SK-N-SH (cell line): ENCODE data around the gene ZNF592. TPM values are rescaled to one million over a fixed set of nuclear protein-coding genes. Genes with fewer than 3 reads are reported as not detected.
A peak's percentile ranks its signal among the peaks of the same experiment; 100 is the strongest.

Source experiments
- CTCF ChIA-PET: fragments of 300-600, 350-600 bp; formaldehyde crosslinking; extraction: SDS; loops from one replicate; lab custom pipeline; 2021; lab: Yijun Ruan, JAX
- POLR2A ChIA-PET: fragments of 350-600 bp; sonication (Branson Sonifier 250); formaldehyde crosslinking; extraction: SDS; loops from one replicate; lab custom pipeline; 2020; ENCODE audit warnings: antibody characterized with exemption, inconsistent platforms; lab: Yijun Ruan, JAX
- DNase-seq: peaks from one replicate; pipeline ENCODE4 v3.0.0; 2012
- H2AFZ ChIP-seq: fragments of 200-600 bp; sonication (generic); 2 replicates; pipeline ENCODE4 v1.8.1; 2016; ENCODE audit warnings: antibody characterized with exemption, mild to moderate bottlenecking, low read depth
- H3F3A ChIP-seq: fragments of 200-600 bp; sonication (generic); replicated peaks from 2 replicates; pipeline ENCODE3; 2016; ENCODE audit warnings: antibody characterized with exemption, mild to moderate bottlenecking; ENCODE audit not compliant: insufficient read depth
- H3K27ac ChIP-seq, 2 experiments: fragments of 200-500 bp in 1 of 2; fragments of 200-600 bp in 1 of 2; sonication (Bioruptor generic) in 1 of 2; sonication (generic), shearing (Covaris generic) in 1 of 2; 2 replicates each; pipeline versions ENCODE4 v1.5.1 to v1.6.1; 2014 to 2016; ENCODE audit warnings: low read depth in 2 of 2, inconsistent platforms in 1 of 2, low read length in 1 of 2, mild to moderate bottlenecking in 1 of 2, mixed read lengths in 1 of 2
- H3K27me3 ChIP-seq: fragments of 200-600 bp; sonication (generic), shearing (Covaris generic); 2 replicates; pipeline ENCODE4 v1.6.1; 2016; ENCODE audit warnings: mixed run types; ENCODE audit not compliant: insufficient read depth
- H3K36me3 ChIP-seq, 2 experiments: fragments of 200-500 bp in 1 of 2; fragments of 200-600 bp in 1 of 2; sonication (Bioruptor generic) in 1 of 2; sonication (generic) in 1 of 2; replicated peaks in 1 of 2; 2 replicates each; pipeline versions ENCODE3 to v1.5.1; 2014 to 2016; ENCODE audit warnings: low read length in 1 of 2, mild to moderate bottlenecking in 1 of 2; ENCODE audit not compliant: insufficient read depth in 2 of 2, control insufficient read depth in 1 of 2
- H3K4me1 ChIP-seq, 2 experiments: fragments of 200-500 bp in 1 of 2; fragments of 200-600 bp in 1 of 2; sonication (Bioruptor generic) in 1 of 2; sonication (generic), shearing (Covaris generic) in 1 of 2; 2 replicates each; pipeline versions ENCODE4 v1.5.1 to v1.6.1; 2014 to 2016; ENCODE audit warnings: low read depth in 1 of 2, low read length in 1 of 2, mixed run types in 1 of 2; ENCODE audit not compliant: insufficient read depth in 2 of 2, control insufficient read depth in 1 of 2
- H3K4me2 ChIP-seq: fragments of 200-600 bp; sonication (generic), shearing (Covaris generic); 2 replicates; pipeline ENCODE4 v1.6.1; 2017; ENCODE audit warnings: mixed run types
- H3K4me3 ChIP-seq, 2 experiments: fragments of 200-500 bp in 1 of 2; fragments of 200-600 bp in 1 of 2; sonication (Bioruptor generic) in 1 of 2; sonication (generic), shearing (Covaris generic) in 1 of 2; 2 replicates each; pipeline versions ENCODE4 v1.5.1 to v1.8.1; 2014 to 2016; ENCODE audit warnings: low read depth in 2 of 2, inconsistent platforms in 1 of 2, low read length in 1 of 2, mild to moderate bottlenecking in 1 of 2, mixed read lengths in 1 of 2, moderate library complexity in 1 of 2
- H3K79me2 ChIP-seq: fragments of 200-600 bp; sonication (generic); 2 replicates; pipeline ENCODE4 v1.8.1; 2017; ENCODE audit warnings: mild to moderate bottlenecking; ENCODE audit not compliant: insufficient read depth
- H3K9ac ChIP-seq: fragments of 200-600 bp; sonication (generic); 2 replicates; pipeline ENCODE4 v1.6.1; 2017; ENCODE audit warnings: mixed run types
- H3K9me2 ChIP-seq: fragments of 200-600 bp; sonication (generic); 2 replicates; pipeline ENCODE4 v1.6.1; 2017; ENCODE audit warnings: mixed run types
- H3K9me3 ChIP-seq: fragments of 200-600 bp; sonication (generic); 2 replicates; pipeline ENCODE4 v1.6.1; 2017; ENCODE audit warnings: mixed run types, mild to moderate bottlenecking, moderate library complexity
- H4K20me1 ChIP-seq: fragments of 200-600 bp; sonication (generic); 2 replicates; pipeline ENCODE4 v1.6.1; 2017; ENCODE audit warnings: mild to moderate bottlenecking, mixed run types; ENCODE audit not compliant: insufficient read depth
- CHD2 ChIP-seq: fragments of 150-350 bp; IDR thresholded peaks from 2 replicates; pipeline ENCODE4 v1.6.1; 2018; ENCODE audit warnings: low read length; ENCODE audit not compliant: partially characterized antibody
- ELF1 ChIP-seq: IDR thresholded peaks from 2 replicates; pipeline ENCODE4 v1.4.0; 2012
- EZH2phosphoT487 ChIP-seq: fragments of 200-600 bp; sonication (generic); IDR thresholded peaks from 2 replicates; pipeline ENCODE4 v1.6.1; 2017; ENCODE audit warnings: low read depth, mixed run types, mild to moderate bottlenecking, antibody characterized with exemption, moderate library complexity, borderline replicate concordance
- FOXJ3 ChIP-seq: sonication (generic); formaldehyde crosslinking; IDR thresholded peaks from 2 replicates; pipeline ENCODE4 v1.5.1; 2020; ENCODE audit warnings: mild to moderate bottlenecking, missing genetic modification reagents
- FOXM1 ChIP-seq: IDR thresholded peaks from 2 replicates; pipeline ENCODE4 v1.4.0; 2012; ENCODE audit warnings: low read depth, mild to moderate bottlenecking
- GATA2 ChIP-seq: sonication (generic); formaldehyde crosslinking; IDR thresholded peaks from 2 replicates; pipeline ENCODE4 v1.5.0; 2020; ENCODE audit warnings: mild to moderate bottlenecking, missing genetic modification reagents
- JUND ChIP-seq: IDR thresholded peaks from 2 replicates; pipeline ENCODE4 v1.4.0; 2012
- MXI1 ChIP-seq: IDR thresholded peaks from 2 replicates; pipeline ENCODE4 v1.6.1; 2012; ENCODE audit warnings: mild to moderate bottlenecking, low read depth, low read length, improper control_type of control experiment
- POLR2AphosphoS5 ChIP-seq: IDR thresholded peaks from 2 replicates; pipeline ENCODE4 v1.6.1; 2012; ENCODE audit warnings: low read depth, low read length
- RAD21 ChIP-seq: IDR thresholded peaks from 2 replicates; pipeline ENCODE4 v1.6.1; 2012; ENCODE audit warnings: mild to moderate bottlenecking, low read length
- RFX5 ChIP-seq: IDR thresholded peaks from 2 replicates; pipeline ENCODE4 v1.6.1; 2012; ENCODE audit warnings: mild to moderate bottlenecking, improper control_type of control experiment, low read length
- RXRA ChIP-seq: IDR thresholded peaks from 2 replicates; pipeline ENCODE4 v1.4.0; 2012; ENCODE audit warnings: low read depth, mild to moderate bottlenecking, borderline replicate concordance
- TEAD4 ChIP-seq: IDR thresholded peaks from 2 replicates; pipeline ENCODE4 v1.4.0; 2012; ENCODE audit warnings: mild to moderate bottlenecking, borderline replicate concordance; ENCODE audit not compliant: insufficient read depth
- YY1 ChIP-seq: IDR thresholded peaks from 2 replicates; pipeline ENCODE4 v1.4.0; 2012; ENCODE audit warnings: low read depth, mild to moderate bottlenecking
- WGBS: methylation state at CpG from one replicate; pipeline ENCODE4 v1.1.6; 2017; ENCODE audit warnings: low lambda C conversion rate; 5-methylcytosine and 5-hydroxymethylcytosine counted together
- polyA plus RNA-seq, 3 experiments: library from polyadenylated mRNA; depleted of rRNA; stranded (reverse); fragments of >200 nt; gene quantifications; 2 replicates each; pipeline ENCODE4 v1.2.3, GENCODE V29; 2012
- TF ChIP-seq, protein P1 (sequence below): IDR thresholded peaks from 2 replicates; pipeline ENCODE4 v1.6.1; 2012; ENCODE audit warnings: mild to moderate bottlenecking, low read depth, low read length, moderate library complexity
- TF ChIP-seq, protein P2 (sequence below): fragments of 200-600 bp; sonication (generic); IDR thresholded peaks from 2 replicates; pipeline ENCODE4 v1.6.1; 2017; ENCODE audit warnings: antibody characterized with exemption, mild to moderate bottlenecking, moderate library complexity
- TF ChIP-seq, protein P3 (sequence below): IDR thresholded peaks from 2 replicates; pipeline ENCODE4 v1.4.0; 2012; ENCODE audit warnings: low read depth
- TF ChIP-seq, protein P4 (sequence below): IDR thresholded peaks from 2 replicates; pipeline ENCODE4 v1.4.0; 2012; ENCODE audit warnings: low read depth, borderline replicate concordance

The ZNF592 gene
- polyA plus RNA-seq, 1 of the 3 experiments (the other 2 are of a cell fraction), result 8.0 TPM

DNA sequence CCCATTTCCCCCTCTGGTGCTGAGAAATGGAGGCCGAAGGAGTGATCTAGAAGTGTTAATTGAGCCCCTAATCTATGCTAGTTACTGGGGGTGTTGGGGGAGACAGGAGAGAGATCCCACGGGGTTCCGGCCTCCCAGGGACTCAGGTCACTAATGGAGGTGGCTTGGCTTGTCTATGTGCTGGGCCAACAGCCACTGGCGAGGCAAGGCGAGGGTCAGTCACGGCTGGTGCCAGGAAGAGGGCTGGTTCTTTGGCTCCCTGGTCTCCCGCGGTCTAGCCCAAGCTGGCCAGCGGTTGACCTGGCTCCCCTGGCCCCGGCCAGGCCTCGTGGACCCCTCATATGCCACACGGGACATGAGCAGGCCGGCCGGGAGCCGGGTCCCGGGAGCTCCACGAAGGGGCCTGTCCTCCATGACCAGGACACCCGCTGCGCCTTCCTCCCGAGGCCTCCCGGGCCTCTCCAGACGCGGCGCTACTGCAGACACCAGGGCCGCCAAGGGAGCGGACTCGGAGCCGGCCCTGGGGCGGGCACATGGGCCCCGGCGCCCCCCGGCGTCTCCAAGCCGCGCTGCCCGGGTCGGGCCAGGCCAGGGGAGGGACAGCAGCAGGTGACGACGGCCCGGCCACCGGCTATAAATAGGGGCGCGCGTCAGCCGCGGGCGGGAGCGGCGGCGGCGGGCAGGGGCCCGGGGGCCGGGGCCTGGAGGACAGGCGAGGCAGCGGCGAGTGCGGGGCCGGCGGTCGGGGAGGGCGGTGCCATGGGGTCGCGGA, 68.5 kb downstream of the ZNF592 start, which contains the start of gene ALPK3:
TSS of gene ALPK3 (plus strand) at position 663 of the 772 bp plus-strand sequence. CDS start at position 760, 97 bp downstream.
- no peaks in the 10 kb centered on the region for H3K36me3 ChIP-seq
- no peaks in the 10 kb centered on the region for H3K79me2 ChIP-seq
- H3K9me2 ChIP-seq, result no peaks in the 10 kb centered on the region
- H3K27me3 ChIP-seq, result no peaks in the 10 kb centered on the region
- POLR2A ChIA-PET, result no interaction called here
- peak within 1 kb of the TSS in 1 of 2 experiments; percentile 71; a peak in 2 of 4 replicates for H3K27ac ChIP-seq
- no peak within 1 kb of the TSS for H3K4me3 ChIP-seq
- no peaks in the 10 kb centered on the region for H3K9me3 ChIP-seq
- no peak within 1 kb of the TSS for H2AFZ ChIP-seq
- H3K4me1 ChIP-seq, result peaks cover 5 to 36% of the 10 kb centered on the region in 2 experiments; a peak in 1 of 4 replicates
- H3F3A ChIP-seq, result no peaks in the 10 kb centered on the region
- peak; percentile 49 for DNase-seq
- WGBS, result 93% methylated on average over 46 of the region's 63 CpGs
- H4K20me1 ChIP-seq, result no peaks in the 10 kb centered on the region
- TF ChIP-seq TEAD4 (no peak), YY1 (no peak), JUND (no peak), RAD21 (no peak), FOXJ3 (CRISPR knock-in tag) (no peak), GATA2 (CRISPR knock-in tag) (no peak), RFX5 (no peak), EZH2phosphoT487 (no peak), ELF1 (no peak), FOXM1 (no peak), RXRA (no peak)
- TF ChIP-seq, protein P1, sequence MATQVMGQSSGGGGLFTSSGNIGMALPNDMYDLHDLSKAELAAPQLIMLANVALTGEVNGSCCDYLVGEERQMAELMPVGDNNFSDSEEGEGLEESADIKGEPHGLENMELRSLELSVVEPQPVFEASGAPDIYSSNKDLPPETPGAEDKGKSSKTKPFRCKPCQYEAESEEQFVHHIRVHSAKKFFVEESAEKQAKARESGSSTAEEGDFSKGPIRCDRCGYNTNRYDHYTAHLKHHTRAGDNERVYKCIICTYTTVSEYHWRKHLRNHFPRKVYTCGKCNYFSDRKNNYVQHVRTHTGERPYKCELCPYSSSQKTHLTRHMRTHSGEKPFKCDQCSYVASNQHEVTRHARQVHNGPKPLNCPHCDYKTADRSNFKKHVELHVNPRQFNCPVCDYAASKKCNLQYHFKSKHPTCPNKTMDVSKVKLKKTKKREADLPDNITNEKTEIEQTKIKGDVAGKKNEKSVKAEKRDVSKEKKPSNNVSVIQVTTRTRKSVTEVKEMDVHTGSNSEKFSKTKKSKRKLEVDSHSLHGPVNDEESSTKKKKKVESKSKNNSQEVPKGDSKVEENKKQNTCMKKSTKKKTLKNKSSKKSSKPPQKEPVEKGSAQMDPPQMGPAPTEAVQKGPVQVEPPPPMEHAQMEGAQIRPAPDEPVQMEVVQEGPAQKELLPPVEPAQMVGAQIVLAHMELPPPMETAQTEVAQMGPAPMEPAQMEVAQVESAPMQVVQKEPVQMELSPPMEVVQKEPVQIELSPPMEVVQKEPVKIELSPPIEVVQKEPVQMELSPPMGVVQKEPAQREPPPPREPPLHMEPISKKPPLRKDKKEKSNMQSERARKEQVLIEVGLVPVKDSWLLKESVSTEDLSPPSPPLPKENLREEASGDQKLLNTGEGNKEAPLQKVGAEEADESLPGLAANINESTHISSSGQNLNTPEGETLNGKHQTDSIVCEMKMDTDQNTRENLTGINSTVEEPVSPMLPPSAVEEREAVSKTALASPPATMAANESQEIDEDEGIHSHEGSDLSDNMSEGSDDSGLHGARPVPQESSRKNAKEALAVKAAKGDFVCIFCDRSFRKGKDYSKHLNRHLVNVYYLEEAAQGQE, result no peak
- TF ChIP-seq, all 33 proteins: peak for 0
- H3K9ac ChIP-seq, result no peak within 1 kb of the TSS
- CTCF ChIA-PET, result interaction anchor here (1.1 to 1.4 kb wide), 3 partner anchors 7 to 229 kb away, joined by 3 read pairs; no protein-coding TSS in a partner anchor
- no peak within 1 kb of the TSS for H3K4me2 ChIP-seq

DNA sequence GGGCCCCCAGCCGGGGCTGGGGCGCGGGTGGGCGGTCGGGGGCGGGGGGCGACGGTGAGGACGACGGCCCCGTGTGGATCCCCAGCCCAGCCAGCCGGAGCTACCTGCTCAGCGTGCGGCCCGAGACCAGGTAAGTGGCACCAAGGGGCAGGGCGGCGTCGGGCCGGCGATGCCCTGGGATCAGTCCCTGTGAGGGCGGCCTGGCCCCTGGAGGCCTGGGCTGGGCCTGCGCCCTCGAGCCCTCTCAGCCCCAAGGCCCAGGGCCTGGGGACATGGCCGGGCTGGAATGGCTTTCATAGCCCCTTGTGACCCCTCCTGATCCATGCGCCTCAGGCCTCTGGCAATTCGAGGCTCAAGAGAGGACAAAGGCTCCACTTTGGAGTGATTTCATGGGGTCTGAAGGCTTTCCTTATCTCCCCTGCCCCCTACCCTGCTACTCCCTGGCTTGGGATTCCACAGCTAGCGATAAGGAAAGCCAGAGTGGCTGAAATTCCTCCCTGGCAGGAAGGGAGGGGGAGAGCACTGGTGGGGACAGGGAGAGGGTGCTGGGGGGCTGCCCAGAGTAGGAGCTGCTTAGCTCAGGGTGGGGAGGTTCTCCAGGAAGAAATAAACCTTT, 69.2 kb downstream of the ZNF592 start:
- WGBS, result 87% methylated on average over 4 of the region's 27 CpGs
- TF ChIP-seq FOXJ3 (CRISPR knock-in tag) (no peak), CHD2 (no peak), MXI1 (no peak), EZH2phosphoT487 (no peak), POLR2AphosphoS5 (no peak), GATA2 (CRISPR knock-in tag) (no peak)
- TF ChIP-seq, protein P2, sequence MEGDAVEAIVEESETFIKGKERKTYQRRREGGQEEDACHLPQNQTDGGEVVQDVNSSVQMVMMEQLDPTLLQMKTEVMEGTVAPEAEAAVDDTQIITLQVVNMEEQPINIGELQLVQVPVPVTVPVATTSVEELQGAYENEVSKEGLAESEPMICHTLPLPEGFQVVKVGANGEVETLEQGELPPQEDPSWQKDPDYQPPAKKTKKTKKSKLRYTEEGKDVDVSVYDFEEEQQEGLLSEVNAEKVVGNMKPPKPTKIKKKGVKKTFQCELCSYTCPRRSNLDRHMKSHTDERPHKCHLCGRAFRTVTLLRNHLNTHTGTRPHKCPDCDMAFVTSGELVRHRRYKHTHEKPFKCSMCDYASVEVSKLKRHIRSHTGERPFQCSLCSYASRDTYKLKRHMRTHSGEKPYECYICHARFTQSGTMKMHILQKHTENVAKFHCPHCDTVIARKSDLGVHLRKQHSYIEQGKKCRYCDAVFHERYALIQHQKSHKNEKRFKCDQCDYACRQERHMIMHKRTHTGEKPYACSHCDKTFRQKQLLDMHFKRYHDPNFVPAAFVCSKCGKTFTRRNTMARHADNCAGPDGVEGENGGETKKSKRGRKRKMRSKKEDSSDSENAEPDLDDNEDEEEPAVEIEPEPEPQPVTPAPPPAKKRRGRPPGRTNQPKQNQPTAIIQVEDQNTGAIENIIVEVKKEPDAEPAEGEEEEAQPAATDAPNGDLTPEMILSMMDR, result no peak
- TF ChIP-seq, protein P3, sequence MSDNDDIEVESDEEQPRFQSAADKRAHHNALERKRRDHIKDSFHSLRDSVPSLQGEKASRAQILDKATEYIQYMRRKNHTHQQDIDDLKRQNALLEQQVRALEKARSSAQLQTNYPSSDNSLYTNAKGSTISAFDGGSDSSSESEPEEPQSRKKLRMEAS, result no peak
- TF ChIP-seq, protein P4, sequence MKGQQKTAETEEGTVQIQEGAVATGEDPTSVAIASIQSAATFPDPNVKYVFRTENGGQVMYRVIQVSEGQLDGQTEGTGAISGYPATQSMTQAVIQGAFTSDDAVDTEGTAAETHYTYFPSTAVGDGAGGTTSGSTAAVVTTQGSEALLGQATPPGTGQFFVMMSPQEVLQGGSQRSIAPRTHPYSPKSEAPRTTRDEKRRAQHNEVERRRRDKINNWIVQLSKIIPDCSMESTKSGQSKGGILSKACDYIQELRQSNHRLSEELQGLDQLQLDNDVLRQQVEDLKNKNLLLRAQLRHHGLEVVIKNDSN, result no peak

More for the DNA sequence above, 69.2 kb downstream of the ZNF592 start:
- Histone ChIP-seq H3K9me2 (no peaks in the 10 kb centered on the region), H3K4me2 (no peak overlapping the region), H4K20me1 (no peaks in the 10 kb centered on the region), H3K9me3 (no peaks in the 10 kb centered on the region), H2AFZ (no peak overlapping the region), H3K36me3 (no peaks in the 10 kb centered on the region), H3K4me1 (peaks cover 5 to 43% of the 10 kb centered on the region in 2 experiments; a peak in 1 of 4 replicates), H3K79me2 (no peaks in the 10 kb centered on the region), H3K27me3 (no peaks in the 10 kb centered on the region), H3F3A (no peaks in the 10 kb centered on the region), H3K9ac (no peak overlapping the region), H3K4me3 (no peak overlapping the region), H3K27ac (peak overlapping the region in 1 of 2 experiments; percentile 71; a peak in 2 of 4 replicates)
- peak; percentile 48 for DNase-seq
- CTCF ChIA-PET, result interaction anchor here (1.1 to 1.2 kb wide), 2 partner anchors 8 to 111 kb away, joined by 3 read pairs; no protein-coding TSS in a partner anchor
- POLR2A ChIA-PET, result no interaction called here
